GM19240 (cell line): ENCODE data around the gene TMEM182.

Experiments used
- DNase-seq: peaks from one replicate; pipeline ENCODE4 v3.0.0; 2011; ENCODE audit warnings: low spot score; ENCODE audit not compliant: insufficient read length

The TMEM182 gene

DNA sequence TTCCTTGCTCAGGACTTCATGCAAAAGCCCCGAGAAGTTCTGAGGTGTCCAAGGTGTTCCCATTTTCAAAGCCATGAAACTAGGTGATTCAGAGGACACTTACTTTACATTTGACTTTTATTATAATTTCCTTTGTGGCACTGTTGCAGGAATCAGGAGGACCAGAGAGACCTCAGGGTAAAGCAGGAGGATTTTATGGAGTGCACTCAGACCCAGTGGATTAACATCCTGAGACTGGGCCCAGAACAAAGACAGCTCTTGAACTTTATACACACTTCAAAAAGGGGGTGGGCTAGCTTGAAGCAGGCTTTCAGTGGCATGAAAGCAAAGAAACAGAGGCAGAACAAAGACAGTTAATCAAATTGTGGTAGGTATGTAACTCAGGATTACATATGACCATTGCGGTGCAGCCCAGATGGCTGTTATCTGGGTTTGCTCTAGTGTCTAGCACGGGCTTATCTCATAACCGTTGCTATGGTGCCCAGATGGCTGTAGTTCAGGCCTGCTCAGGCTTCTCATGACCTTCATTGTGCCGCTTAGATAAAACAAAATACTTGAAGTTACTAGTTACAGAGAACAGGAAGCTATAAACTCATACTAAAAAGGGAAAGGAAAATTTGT lies 39.4 kb downstream of the TMEM182 start:
- no peak for DNase-seq

DNA sequence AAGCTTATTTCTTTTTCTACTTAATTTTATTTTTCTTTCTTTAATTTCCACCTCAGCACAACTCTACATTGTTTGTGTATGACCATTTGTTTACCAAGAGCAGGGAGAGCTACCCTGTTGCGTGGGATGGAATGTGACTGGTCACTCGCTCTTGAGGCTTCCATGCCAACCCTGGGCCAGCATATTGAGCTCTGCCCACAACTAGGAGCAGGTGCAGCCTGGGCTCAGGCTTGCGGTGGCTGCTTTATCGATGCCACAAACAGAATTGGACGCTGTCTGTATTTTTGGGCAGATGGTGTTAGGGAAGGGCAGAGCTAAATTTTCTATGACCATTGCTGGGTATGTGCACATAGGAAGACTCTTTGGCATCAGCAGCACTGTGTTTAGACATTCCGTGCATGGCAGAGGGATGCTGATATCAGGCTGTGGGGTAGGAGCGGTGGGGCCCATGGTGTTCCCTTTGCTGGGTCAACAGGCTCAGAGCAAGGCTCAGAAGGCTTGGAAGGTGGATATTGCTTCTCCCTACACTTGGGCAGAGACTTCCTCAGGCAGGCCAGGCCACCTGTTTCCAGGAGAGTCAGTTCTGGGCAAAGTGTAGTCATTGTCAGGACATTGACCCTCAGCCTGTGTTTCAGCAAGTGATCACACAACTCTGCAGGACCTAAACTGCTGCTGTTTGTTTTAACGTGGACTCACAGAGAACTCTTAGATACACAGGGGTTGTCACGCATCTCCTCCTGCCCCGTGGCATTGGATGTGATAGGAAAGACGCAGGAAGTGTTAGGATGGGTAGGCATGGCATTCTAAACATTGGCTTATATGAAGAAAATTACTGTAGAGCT lies 40.2 kb downstream of the TMEM182 start:
- no peak for DNase-seq

DNA sequence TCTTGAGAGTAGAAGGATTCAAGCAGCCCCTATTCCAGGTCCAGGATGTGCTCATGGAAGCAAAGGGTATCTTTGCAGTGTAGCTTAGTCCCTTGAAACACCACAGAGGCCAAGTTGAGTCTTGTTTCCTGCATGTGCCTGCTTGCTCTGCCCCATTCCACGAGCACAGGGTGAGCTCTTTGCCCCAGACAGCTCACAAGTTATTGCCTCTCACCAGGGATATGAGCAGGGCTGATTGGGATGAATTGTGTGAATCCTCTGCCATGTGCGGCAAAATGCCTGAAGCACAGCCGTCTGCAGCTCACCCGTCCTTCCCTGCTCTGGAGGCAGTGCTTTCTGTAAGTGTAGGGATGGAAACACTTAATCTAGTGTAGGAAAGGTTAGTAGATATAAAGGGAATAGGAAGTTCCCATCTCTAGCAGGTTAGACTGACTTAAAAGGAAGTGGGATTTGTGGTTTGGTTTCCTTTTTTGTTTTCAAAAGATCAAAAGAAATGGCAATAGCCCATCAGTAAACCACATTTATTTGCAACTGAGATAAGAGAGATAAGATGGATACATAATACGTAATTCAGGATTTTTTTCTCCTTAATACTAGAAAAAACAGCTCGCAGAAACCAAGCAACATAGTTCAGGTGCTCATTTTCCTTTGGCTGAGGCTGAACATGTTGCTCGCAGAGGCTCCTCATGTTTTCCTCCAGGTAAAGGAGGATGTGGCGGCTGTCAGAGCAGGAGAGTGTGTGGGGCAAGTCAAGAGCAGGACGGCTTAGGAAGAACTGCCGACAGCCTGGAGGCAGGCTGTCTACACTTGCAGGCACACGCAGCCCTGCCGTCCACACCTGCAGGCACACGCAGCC lies 41.4 kb downstream of the TMEM182 start:
- DNase-seq, result no peak

DNA sequence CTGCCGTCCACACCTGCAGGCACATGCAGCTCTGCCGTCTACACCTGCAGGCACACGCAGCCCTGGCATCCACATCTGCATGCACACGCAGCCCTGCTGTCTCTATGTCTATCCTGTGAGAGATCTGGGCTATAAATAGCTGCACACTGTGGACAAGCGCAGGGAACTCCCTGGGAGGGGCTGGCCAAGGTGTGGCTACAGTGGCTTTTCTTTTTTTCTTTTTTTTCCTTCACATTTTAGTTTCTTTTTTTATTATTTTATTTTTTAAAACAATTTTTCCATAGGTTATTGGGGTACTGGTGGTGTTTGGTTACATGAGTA lies 42.0 kb downstream of the TMEM182 start:
- no peak for DNase-seq

DNA sequence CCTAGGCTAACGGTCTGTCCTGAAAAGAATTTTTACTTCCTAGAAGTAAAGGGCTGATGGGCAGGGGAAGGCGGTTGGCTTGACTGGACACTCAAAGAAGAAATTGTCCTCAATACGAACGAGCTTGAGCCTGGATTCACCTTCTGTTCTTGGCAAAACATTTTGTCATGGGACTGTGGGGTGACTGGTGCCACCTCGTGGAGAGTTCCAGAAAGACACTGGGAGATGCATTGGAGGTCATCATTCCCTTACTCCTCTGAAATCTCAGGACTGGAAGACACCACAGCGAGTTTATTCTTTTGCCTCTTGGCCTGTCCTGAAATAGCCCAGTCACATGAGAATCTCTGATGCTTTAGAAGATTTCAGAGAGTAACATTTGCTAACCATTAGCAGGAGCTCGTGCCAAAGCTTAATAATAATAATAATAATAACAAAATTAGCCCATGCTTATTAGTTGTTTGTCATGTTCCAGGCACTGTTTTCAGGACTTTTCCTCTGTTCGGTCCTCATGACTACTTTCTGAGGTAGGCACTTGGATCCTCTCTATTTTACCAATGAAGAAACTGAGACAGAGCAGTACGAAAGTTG lies 44.5 kb downstream of the TMEM182 start:
- DNase-seq, result peak; percentile 33

DNA sequence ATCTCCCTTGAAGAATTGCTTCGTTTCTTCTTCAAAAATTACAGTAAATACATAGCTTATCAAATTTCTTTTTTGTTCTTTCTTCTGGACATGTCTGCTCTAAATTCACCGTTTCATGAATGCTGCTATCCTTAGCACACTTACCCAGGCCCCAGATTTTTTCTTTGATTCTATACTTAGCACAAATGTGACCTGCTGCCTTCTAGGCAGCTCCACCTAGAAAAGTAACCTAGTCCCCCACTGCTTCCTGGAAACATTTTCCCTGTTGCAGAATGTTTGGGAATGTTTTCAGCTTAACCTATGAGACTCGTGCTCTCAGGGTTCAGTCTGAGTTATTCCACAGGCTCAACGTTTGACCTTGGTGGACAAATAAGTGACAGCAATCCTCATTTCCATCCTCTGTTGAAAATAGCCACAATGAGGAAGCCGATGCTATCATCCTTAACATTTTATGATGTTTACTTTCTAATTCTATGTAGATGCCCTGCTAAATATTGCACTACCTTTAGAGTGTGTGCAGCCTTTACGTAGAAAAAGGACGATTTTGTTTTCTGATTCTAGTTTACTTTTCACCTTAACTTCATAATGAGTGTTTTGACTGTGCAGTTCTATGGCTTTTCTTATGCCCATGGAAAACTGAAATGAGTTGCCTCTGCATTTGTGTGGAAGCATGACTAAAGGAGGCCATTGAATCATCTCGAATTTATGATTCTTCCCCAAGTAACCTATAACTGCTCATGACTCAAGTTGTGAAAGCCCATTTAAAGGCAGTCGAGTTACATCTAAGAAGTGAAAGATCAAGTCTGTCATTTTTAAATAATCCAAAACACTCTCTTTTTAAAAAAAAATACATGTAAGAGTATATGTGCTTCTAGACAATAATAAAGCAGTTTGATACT lies 47.7 kb downstream of the TMEM182 start:
- DNase-seq, result no peak

DNA sequence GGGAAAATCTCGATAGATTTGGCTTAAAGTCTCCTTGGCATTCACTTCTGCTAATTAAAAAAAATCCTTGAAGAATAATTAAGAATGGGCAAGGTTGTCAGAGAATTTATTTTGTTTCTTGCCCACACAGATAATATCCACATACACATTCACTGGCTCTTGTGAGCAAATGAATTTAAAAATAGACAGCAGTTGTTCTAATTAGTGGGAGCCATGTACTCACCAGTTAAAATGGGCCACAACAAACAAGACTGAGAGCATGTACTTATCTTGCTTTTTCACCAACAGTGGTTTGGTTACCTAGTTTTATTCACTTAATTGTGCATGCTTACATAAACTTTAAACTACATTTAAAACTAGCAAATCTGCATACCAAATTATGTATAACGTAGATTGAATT lies 53.5 kb downstream of the TMEM182 start:
- no peak for DNase-seq

DNA sequence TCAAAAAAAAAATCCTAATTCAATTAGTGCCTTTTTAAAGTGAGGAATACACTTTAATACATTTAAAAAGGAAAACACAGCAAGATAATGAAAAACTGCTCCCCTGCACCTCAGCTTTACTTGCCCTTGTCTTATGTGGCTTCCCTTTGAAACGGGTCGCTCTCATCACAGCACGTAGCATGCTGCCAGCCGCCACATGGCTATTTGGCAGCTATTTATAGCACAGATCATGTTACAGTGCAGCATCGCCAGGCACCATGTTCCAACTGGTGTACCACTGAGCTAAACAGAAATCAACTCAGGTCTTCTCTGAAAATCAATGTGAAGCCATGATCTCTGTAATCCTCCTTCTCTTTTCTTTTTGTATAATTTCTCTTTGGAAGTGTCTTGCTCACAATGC lies 65.1 kb downstream of the TMEM182 start:
- no peak for DNase-seq

DNA sequence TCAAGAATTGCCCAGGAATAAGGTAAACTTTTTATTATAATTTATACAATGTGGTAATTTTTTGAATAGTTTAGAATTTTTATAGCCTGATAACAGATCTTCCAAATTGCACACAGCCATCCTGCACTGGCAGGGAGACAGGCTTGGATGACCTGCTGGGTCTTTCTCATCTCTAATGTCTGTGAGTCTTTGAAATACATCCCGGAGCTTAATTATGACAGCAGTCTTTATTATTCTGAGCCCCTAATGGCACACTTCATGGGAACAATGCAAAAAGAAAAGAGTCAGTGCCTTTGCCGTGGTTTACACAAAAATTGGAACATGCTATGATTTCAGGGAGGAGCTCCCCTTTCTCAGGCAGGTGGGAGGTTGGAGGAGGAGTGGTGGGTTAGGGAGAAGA lies 71.0 kb downstream of the TMEM182 start:
- DNase-seq, result no peak

DNA sequence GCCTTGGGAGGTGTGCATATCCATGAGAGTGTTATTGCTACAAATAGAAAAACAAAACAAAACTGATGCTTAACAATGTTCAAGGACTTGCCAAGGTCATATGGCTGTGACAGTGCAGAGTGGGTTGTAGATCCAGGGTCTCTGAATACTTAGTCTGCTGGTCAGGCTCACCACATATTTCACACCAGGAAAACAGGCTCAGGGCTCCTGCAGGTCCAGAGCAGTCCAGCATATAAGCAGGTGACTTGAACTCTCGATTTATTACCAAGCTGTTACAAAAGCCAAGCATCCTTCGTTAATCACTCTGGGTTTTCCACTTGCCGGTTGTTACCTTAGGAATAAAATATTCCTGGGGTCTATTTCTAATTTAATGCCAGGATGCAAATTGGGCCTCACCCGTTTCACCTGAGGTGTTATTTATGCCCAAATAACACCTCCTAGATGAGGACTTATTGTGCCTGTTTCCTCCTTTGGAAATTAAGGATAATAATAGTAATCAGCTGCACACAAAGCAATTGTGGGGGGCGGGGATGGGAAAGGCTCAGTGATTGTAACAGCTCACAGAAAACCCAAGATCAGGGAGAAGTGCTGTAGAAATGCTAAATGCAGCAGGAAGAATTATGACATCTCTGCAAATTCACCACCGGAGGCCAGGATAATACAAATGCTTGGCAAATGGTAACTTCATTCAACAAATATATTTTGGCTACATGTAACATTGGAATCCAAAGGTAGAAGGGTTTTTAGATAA lies 72.9 kb downstream of the TMEM182 start:
- no peak for DNase-seq

DNA sequence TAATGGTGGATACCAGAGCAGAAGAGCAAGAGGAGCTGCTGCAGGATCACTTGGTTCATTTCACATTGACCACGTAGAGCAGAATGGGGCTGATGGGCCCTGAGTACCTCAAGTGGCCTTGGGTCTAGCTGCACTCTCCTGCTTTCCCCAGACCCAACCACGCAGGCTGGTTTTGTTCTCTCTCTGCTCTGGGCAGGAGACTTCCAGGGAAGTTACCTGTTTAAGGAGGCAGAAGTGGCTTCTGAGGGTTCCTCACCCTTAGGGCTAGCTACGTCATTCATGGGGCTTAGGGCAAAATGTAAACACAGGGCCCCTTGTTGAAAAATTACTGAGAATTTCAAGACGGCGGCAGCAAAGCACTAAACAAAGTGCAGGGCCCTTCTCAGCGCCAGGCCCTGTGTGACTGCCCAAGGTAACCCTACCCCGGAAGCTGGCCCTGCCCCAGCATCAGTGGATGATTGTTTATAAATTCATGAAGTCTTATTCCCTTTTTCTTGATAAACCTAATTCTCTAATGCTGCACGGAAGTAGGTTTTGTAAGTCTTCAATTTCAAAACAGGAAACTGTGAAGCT lies 75.9 kb downstream of the TMEM182 start:
- no peak for DNase-seq

DNA sequence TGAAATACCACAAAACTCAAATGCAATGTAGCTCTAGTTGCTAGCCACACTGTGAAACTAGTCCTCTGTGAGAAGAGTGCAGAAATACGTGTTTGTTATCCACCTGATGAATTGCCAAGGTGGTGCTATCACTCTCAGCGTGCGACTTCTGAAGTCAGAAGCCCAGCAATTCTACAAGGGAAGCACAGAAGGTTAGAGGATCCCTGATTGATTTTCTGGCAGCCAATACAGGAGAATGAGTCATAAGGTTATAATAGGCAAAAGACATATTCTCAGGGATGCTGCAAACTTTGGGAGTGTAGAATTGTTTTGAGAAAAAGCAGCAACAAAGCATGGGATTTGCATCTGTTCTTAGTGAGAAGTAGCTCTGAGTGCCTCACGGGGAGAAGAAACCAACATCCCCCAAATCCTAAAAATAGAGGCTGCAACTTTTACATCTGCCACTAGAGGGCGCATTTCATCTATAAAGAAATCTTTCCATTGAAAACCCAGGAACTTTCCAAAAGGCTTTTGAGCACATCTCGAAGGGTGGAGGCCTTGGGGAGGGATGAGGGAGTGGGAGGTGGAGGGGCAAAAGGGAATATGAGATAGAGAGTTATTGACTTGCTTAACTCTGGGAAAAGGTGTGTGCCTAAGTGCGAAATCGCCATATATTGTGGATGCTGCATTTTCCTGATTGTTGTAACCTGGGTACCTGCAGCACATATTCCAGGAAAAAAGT lies 78.0 kb downstream of the TMEM182 start:
- no peak for DNase-seq

DNA sequence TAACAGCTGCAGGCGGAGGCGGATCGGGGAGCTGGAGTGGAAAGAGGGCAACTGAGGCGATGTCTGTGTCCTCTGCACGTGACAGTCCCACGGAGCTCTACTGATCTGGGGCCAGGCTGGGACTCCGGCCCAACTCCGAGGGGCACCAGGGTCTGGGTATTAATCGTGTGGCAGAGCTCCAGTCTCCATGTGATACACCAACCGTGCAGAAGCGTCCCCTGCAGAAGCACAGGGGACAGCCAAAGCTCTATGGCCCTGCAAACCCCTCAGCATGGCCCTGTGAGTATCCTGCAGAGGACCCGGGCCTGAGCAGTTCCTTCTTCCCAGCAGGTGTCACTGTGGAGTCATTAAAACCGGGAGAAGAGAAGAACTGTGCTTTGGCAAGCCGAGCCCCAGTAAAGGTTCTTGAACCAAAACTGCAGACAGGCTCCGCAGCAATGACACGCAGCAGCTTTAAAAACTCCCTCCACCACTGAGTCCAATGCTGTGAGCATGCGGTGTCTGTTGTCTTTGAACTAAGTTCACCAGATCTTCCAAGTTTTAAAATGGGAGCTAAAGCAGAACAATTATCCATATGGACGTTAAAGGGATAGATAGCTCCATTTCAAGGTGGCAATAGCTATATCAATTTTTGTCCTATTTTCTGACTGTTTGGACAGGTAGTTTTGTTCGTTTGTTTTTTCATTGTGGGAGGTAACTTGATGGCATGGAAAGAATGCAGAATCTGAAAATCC lies 79.4 kb downstream of the TMEM182 start:
- DNase-seq, result peak; percentile 16

DNA sequence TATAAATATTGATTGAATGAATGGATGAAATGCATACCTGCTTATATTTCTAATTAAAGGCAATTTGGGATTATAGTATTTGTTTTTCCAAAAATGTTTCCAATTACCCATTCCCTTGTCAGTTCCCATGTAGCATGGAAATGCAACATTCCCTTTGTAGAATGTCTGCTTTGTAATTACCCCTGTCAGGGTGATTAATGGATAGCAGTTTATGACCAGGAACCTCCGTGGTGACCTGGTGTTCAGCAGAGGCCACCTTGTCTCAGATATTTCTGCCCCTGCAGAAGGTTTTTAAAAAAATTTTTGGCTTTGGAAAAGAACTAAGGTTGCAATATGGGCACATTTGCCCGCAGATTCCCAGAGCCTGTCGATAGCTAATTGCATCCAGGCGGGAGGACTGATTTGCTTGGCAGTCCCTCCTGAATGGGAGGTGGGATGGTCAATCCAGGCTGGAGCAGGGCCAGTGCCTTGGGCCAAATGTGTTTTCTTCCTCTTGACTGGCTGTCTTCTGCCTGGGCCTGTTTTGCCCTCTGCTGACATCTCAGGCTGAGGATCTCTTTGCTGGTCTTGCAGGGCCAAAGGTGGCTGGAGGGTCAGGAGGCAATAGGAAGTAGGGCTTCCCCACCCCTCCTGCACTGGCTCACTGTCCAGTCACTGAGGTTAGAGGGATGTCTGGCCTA lies 82.1 kb downstream of the TMEM182 start:
- no peak for DNase-seq

DNA sequence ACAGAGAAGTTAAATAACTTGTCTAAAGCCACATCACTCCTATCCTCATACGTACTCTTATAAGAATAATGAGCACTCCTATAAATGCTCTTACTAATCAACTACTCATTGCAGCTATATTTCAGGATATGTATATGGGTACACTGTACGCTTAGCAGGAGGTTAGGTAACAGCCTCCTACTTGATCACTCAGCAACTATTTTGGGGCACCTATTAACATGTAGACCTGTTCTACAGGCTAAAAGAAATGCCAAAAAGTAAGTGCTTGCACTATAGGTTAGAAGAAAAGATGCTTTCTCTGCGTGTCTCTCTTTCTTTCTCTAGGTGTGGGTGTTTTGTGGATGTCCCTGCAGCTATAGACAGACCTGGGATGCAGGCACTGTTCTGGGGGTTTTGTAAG lies 83.1 kb downstream of the TMEM182 start:
- DNase-seq, result no peak

DNA sequence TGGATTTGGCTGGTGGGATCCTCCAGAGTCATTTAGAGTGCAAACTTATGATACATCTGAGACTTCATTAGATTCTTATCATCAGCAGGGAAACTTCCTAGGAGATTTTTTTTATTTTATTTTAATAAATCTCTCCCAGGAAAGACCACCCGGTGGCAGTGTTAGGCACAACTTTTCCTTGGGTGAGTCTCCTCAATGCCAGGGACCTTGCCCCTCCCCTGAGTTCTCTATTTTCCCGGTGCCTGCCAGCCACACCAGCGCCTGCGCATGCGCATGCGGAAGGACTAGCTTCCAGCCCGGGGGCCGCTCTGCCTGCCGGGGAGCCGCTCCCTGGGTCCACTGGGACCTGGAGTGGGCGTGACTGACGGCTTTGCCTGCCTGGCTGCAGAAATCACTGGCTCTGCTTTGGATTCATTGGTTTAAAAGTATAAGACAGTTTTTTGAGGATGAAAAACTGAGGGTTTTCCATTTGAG lies 86.6 kb downstream of the TMEM182 start:
- no peak for DNase-seq

DNA sequence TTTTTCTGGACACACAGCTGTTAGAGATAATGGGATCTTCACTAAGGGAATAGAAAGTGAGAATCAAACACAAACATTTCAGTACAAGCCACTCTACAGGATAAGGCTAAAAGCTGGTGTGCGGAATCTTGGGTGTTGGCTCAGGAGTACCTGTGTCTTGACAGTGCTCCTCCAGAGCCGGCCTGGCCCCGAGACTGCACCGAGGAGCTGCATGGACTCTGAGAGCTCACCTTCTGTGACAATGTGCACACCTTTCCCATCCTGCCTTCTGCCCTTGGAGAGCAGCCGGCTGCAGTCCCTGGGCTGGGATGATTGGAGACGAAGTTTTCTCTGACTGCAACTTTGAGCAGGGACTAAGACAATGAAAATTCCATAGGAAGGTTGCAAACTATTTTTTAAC lies 89.1 kb downstream of the TMEM182 start:
- no peak for DNase-seq

DNA sequence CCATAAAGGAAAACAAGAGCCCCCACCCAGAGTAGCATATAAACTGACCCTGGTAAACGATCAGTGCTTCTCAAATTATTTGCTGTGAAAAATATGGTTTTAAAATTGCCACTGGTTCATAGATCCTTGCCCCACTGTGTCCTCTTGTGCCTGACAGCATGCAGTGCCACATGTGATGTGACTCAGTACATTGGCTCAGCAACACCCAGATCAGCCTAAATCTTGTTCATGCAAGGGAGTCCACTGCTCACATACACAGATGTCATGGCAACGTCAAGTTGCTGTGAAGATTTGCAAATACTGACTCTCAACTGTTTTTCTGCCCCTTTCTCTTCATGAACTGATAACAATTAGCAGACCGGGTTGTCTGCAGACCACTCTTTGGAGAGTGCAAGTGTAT lies 91.0 kb downstream of the TMEM182 start:
- no peak for DNase-seq
